GM18870 (cell line): ENCODE data around the gene RAMP3.
A peak's percentile ranks its signal among the peaks of the same experiment; 100 is the strongest.
"Not testable (repeated sequence)": the region's sequence is repeated elsewhere in the genome, so short reads cannot be mapped to it uniquely, and the experiment has no call there.

Experiments
- ATAC-seq: cut with Tn5 transposase; IDR thresholded peaks from one replicate; pipeline ENCODE4 v1.9.1; 2021; ENCODE audit warnings: moderate library complexity; ENCODE audit not compliant: unreplicated experiment

Gene RAMP3

DNA sequence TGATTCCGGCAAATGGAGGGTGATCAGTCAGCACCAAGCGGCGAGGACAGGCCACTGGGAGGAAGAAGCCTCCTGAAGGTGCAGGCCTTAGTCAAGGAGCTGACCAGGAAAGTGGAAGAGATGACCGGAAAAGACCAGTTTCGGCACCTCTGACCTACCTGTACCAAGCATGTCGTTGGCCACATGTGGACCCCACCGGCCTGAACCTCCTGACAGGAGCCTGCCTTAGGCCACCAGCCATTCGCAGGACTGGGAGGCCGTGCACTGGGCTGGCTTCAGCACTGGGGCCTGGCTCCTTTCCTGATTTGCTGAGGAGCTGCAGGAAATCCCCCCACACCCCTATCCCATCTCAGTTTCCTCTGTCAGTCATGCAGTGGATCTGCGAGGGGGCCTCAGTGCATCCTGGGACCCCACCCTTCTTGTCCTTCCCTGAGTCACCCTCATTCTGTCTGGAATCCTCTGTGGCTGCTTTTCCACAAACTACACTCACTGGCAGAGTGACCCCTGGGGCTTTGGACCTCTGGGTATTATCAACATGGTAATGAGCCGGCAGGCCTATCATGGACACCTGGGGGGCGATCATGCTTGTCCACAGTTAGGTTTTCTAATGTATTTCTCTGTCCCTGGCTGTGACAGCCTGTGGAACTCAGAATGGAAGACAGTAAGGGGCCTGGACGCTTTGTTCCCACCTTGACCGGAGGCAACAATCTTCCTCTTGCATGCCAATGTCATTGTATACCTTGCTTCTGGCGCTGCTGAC, 33.0 kb downstream of the RAMP3 start:
- no peak for ATAC-seq

GRCh38 chr7:45191396-45191795, 33.8 kb downstream of the RAMP3 start:
- ATAC-seq, result no peak

- no peak for ATAC-seq
Measured at GRCh38 chr7:45192621-45193041, 35.0 kb downstream of the RAMP3 start.

GRCh38 chr7:45193828-45194227, 36.2 kb downstream of the RAMP3 start:
- ATAC-seq, result no peak

DNA sequence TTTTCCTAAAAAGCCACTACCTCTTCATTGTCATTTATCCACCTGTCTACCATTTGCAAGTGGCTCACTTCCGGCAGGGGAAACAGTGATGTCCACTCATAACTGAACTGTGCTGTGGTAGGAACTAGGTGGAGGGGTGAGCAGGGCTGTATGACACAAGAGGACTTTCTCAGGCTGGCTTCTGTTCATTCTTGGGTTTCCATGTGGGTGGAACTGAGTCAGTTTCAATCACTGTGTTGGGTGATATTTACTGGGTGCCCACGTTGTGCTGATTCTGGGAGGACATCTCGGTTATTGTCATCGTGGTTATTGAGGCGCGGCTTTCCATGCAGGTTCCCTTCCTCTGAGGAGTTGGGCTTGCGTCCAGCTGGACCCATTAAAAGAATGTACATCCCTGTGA, 38.8 kb downstream of the RAMP3 start:
- peak; percentile 88 for ATAC-seq

- no peak for ATAC-seq
Measured at GRCh38 chr7:45197461-45197860, 39.9 kb downstream of the RAMP3 start.

DNA sequence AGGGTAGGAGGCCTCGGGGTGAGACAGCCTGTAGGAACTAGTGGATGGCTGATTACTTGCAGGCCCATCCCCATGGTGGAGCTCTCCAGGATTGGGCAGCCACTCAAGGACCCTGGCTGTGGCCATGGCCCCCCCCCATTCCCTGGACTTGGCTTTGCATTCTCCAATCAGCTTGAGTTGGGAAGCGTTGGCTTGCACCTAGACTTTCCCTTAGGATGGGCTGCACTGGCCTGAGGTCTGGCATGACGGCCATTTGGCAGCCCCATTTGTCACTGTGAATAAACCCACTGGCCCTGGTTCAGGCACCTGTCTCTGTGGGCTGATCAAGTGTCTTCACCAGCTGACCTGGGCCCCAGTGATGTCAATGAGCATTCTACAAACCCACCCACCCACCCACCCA, 41.4 kb downstream of the RAMP3 start:
- ATAC-seq, result no peak

DNA sequence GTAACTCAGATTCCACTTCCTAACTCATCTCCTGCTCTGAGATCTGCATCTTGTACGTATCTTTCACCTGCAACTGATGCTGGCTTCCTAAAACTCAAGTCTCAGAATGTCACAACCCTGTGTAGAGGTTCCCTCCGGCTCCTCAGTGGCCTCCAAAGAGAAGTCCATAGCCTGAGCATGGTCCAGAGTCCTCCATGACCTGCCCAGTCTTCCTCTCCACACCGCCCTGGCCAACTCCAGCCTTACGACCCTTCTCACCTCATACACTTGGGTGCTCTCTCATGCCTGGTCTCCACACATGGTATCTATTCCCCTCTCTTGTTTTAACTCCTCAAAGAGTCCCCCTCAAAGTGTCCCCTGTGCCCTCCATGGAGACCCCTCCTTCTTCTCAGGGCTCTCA, 41.9 kb downstream of the RAMP3 start:
- ATAC-seq, result no peak

GRCh38 chr7:45202625-45203024, 45.0 kb downstream of the RAMP3 start:
- ATAC-seq, result no peak

GRCh38 chr7:45203036-45203435, 45.4 kb downstream of the RAMP3 start:
- no peak for ATAC-seq

DNA sequence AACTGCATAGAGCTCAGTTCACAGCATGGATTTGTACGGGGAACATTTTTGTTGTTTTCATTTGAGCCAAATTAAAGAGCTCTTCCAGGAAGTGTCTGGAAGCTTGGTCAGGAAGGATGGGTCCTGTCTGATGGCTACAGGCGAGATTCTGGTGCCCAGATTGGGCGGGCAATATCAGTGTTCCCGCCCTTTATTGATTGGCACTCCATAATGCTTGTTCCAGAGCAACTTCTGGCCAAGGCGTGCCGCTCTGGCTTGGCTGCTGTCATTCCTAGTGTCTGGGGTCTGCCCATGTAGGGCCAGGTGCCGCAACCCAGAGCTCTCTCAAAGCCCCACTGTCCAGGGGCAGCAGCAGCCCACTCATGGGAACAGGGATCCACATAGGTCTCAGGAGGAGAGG, 45.9 kb downstream of the RAMP3 start:
- ATAC-seq, result no peak

- peak; percentile 89 for ATAC-seq
Measured at GRCh38 chr7:45203936-45204445, 46.4 kb downstream of the RAMP3 start.

- not testable (repeated sequence) for ATAC-seq
Measured at GRCh38 chr7:45206266-45206665, 48.7 kb downstream of the RAMP3 start.

GRCh38 chr7:45209909-45210308, 52.3 kb downstream of the RAMP3 start:
- ATAC-seq, result not testable (repeated sequence)

GRCh38 chr7:45211066-45211465, 53.5 kb downstream of the RAMP3 start:
- ATAC-seq, result no peak

- ATAC-seq, result no peak
Measured at GRCh38 chr7:45211958-45212357, 54.4 kb downstream of the RAMP3 start.

GRCh38 chr7:45212606-45213005, 55.0 kb downstream of the RAMP3 start:
- ATAC-seq, result no peak

DNA sequence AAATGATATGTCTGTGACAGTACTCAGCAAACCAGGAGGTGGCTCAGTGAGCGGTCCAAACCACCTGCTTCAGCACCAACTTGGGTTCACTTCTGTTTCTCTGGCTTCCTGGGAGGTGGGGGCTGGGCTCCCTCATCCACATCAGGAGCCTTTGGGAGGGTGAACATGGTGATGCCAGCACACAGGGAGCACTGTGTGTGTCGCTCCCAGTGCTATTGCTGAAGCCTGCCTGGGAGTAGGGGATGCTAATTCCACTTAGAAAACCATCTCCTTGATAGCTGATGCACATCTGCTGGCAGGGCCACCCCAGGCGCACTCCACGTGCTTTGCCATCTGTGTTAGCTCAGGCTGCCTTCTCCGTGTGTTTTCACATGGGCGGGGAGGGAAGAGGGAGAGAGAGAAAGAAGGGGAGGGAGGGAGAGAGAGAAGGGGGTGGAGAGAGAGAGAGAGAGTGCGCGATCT, 58.0 kb downstream of the RAMP3 start:
- no peak for ATAC-seq

- no peak for ATAC-seq
Measured at GRCh38 chr7:45216181-45216580, 58.6 kb downstream of the RAMP3 start.

DNA sequence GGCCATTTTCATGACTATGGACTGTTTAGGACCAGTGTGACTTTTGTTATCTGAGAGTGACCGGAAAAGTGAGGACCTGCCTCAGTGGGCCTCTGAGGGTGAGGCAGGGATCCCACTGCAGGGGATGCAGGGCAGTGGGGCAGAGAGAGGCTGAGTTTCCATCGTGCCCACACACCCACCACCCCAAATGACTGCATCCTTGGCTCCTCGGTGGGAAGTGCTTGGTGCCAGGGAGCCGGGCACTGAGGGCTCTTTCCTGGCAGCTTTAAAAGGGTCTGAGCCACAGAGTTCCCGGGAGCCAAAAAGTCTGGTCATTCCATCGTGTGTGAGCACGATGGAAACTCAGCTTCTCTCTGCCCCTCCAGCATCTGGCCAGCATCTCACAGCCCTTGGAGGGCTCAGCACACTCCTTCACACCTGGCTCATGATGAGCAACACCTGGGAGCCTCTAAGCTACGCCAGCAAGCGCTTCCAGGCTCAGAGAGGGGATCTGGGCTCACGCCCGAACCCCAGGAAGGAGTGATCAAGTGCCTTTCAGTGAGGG, 59.1 kb downstream of the RAMP3 start:
- no peak for ATAC-seq

GRCh38 chr7:45217358-45217757, 59.8 kb downstream of the RAMP3 start:
- no peak for ATAC-seq

DNA sequence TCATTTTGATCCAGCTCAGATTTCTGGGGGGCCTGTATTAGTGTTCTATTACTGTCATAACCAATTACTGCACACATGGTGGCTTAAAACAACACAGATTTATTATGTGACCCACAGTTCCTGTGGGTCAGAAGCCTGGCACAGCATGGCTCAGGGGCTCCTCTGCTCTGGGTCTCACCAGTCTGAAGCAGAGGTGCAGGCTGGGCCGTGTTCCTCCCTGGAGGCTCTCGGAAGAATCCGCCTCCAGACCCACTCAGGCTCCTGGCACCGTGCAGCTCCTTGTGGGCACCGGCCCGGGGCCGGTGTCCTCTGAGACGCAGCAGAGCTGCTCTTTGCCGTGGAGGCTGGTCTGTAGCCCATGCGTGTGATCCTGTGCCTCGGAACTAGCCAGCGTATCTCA, 61.5 kb downstream of the RAMP3 start:
- no peak for ATAC-seq
